Left ventricle myocardium inferior (tissue), 1 donor: ENCODE data around the gene PRDM2. TPM values are rescaled to one million over a fixed set of nuclear protein-coding genes. Genes with fewer than 3 reads are reported as not detected.

Source experiments
- DNase-seq: peaks from one replicate; pipeline ENCODE4 v3.0.0-alpha.2; 2020
- H3K27ac ChIP-seq: fragments of 200-600 bp; replicated peaks from 2 replicates; pipeline ENCODE4 v1.8.0; 2021
- H3K27me3 ChIP-seq: fragments of 200-600 bp; 2 replicates; pipeline ENCODE4 v1.8.0; 2021; ENCODE audit warnings: low read depth
- H3K36me3 ChIP-seq: fragments of 200-600 bp; 2 replicates; pipeline ENCODE4 v1.8.0; 2021
- H3K4me1 ChIP-seq: fragments of 200-600 bp; 2 replicates; pipeline ENCODE4 v1.8.0; 2021
- H3K4me3 ChIP-seq: fragments of 200-600 bp; 2 replicates; pipeline ENCODE4 v1.8.0; 2021; ENCODE audit warnings: mild to moderate bottlenecking, moderate library complexity
- H3K9me3 ChIP-seq: fragments of 200-600 bp; replicated peaks from 2 replicates; pipeline ENCODE4 v1.8.0; 2021
- CTCF ChIP-seq: fragments of 200-600 bp; IDR thresholded peaks from 2 replicates; pipeline ENCODE4 v1.8.0; 2021; ENCODE audit warnings: antibody characterized with exemption, mild to moderate bottlenecking, borderline replicate concordance
- intact Hi-C: fragments of 100-400 bp; cut with micrococcal nuclease; formaldehyde crosslinking; loops from one replicate; pipeline ENCODE4 v1.11.0; 2022
- total RNA-seq: library from RNA; stranded (reverse); fragmentation: NEBNext Ultra II Directional; extraction: Animal tissue kit (Norgen Biotek cat#: 25700); gene quantifications from one replicate; pipeline ENCODE4 v1.2.1, GENCODE V29; 2021
- donor health status: DM: no; HTN: yes; CAD: no; lungs with severe emphysema.

Gene PRDM2
- total RNA-seq, 1 donor from 2014 or later, result 36.1 TPM

GRCh38 chr1:13700521-13701270 is 708 bp downstream of the PRDM2 start:
- peak; percentile 41 for DNase-seq
- intact Hi-C loops, result no loop called here
- H3K36me3 ChIP-seq, result no peaks in the 10 kb centered on the region
- H3K4me3 ChIP-seq, result peak overlapping the region; percentile 85
- H3K27ac ChIP-seq, result peak overlapping the region; percentile 92
- TF ChIP-seq CTCF, result no peak
- H3K27me3 ChIP-seq, result peaks cover 11% of the 10 kb centered on the region
- H3K9me3 ChIP-seq, result peaks cover 9% of the 10 kb centered on the region
- peaks cover 21% of the 10 kb centered on the region for H3K4me1 ChIP-seq

- H3K27me3 ChIP-seq, result peaks cover 6% of the 10 kb centered on the region
- H3K9me3 ChIP-seq, result peaks cover 9% of the 10 kb centered on the region
- peaks cover 21% of the 10 kb centered on the region for H3K4me1 ChIP-seq
- intact Hi-C loops, result no loop called here
- no peaks in the 10 kb centered on the region for H3K36me3 ChIP-seq
- peak overlapping the region; percentile 85 for H3K4me3 ChIP-seq
- TF ChIP-seq CTCF, result no peak
- H3K27ac ChIP-seq, result peak overlapping the region; percentile 92
- DNase-seq, result no peak
Measured at GRCh38 chr1:13701271-13701640, 1.3 kb downstream of the PRDM2 start.

GRCh38 chr1:13702425-13703127 is 2.6 kb downstream of the PRDM2 start:
- no peaks in the 10 kb centered on the region for H3K27me3 ChIP-seq
- intact Hi-C loops, result no loop called here
- no peak for TF ChIP-seq CTCF

GRCh38 chr1:13703128-13703513 is 3.1 kb downstream of the PRDM2 start:
- TF ChIP-seq CTCF, result no peak
- H3K27ac ChIP-seq, result no peak overlapping the region
- no peaks in the 10 kb centered on the region for H3K27me3 ChIP-seq
- intact Hi-C loops, result no loop called here
- H3K9me3 ChIP-seq, result peaks cover under 1% of the 10 kb centered on the region
- H3K36me3 ChIP-seq, result no peaks in the 10 kb centered on the region
- no peak for DNase-seq
- peaks cover 31% of the 10 kb centered on the region for H3K4me1 ChIP-seq
- no peak overlapping the region for H3K4me3 ChIP-seq

More at GRCh38 chr1:13702425-13703127, 2.6 kb downstream of the PRDM2 start:
- Histone ChIP-seq H3K4me1 (peaks cover 31% of the 10 kb centered on the region), H3K36me3 (no peaks in the 10 kb centered on the region), H3K9me3 (peaks cover 6% of the 10 kb centered on the region), H3K27ac (no peak overlapping the region), H3K4me3 (no peak overlapping the region)
- DNase-seq, result no peak

- DNase-seq, result no peak
- Histone ChIP-seq H3K27ac (no peak overlapping the region), H3K27me3 (no peaks in the 10 kb centered on the region), H3K4me3 (no peak overlapping the region), H3K36me3 (no peaks in the 10 kb centered on the region), H3K4me1 (peaks cover 31% of the 10 kb centered on the region), H3K9me3 (no peaks in the 10 kb centered on the region)
- intact Hi-C loops, result no loop called here
- TF ChIP-seq CTCF, result no peak
Measured at GRCh38 chr1:13703558-13704490, 3.8 kb downstream of the PRDM2 start.
